ENCODE data around the gene KRT26. TPM values are rescaled to one million over a fixed set of nuclear protein-coding genes. Genes with fewer than 3 reads are reported as not detected.

Gene KRT26
- total RNA-seq, 2 donors from 2014 or later: not detected

GRCh38 chr17:40793832-40794231, 21.8 kb upstream of the KRT26 start:
- no peak for DNase-seq
- H3K9me3 ChIP-seq (ENCODE audit: control insufficient read depth, low read length): no peaks in the 10 kb centered on the region
- whole genome bisulfite sequencing, 2 experiments (ENCODE audit: insufficient coverage in 1 of 2, insufficient read length in 1 of 2): 89 to 93% methylated on average over 3 to 10 of the region's 10 CpGs
- TF ChIP-seq CTCF (conservative IDR thresholded peaks at IDR 0.05): no peak
- Mint-ChIP-seq H3K27me3 (ENCODE audit: insufficient read depth) (peaks cover 18% of the 10 kb centered on the region), H3K36me3 (ENCODE audit: low read depth) (no peaks in the 10 kb centered on the region), H3K27ac (no peak overlapping the region), H3K4me3 (no peak overlapping the region), H3K4me1 (peaks cover 4% of the 10 kb centered on the region), H3K9me3 (no peaks in the 10 kb centered on the region)
- H3K4me1 ChIP-seq (ENCODE audit: control insufficient read depth, insufficient read depth, low read length): no peaks in the 10 kb centered on the region
- H3K27me3 ChIP-seq (ENCODE audit: control insufficient read depth, insufficient read depth, low read length, poor library complexity, severe bottlenecking): no peaks in the 10 kb centered on the region
- H3K36me3 ChIP-seq (ENCODE audit: control insufficient read depth, insufficient read depth, low read length): no peaks in the 10 kb centered on the region
- no peak overlapping the region for H3K27ac ChIP-seq (ENCODE audit: low read depth, low read length)
- H3K9ac ChIP-seq (ENCODE audit: extremely low read depth, low read length, poor library complexity, severe bottlenecking): no peak overlapping the region
- no peak overlapping the region for H3K4me3 ChIP-seq (ENCODE audit: low read length)

GRCh38 chr17:40791787-40792436, 19.9 kb upstream of the KRT26 start:
- Histone ChIP-seq H3K27ac (ENCODE audit: low read depth, low read length) (no peak overlapping the region), H3K36me3 (ENCODE audit: control insufficient read depth, insufficient read depth, low read length) (no peaks in the 10 kb centered on the region), H3K27me3 (ENCODE audit: control insufficient read depth, insufficient read depth, low read length, poor library complexity, severe bottlenecking) (no peaks in the 10 kb centered on the region), H3K4me1 (ENCODE audit: control insufficient read depth, insufficient read depth, low read length) (no peaks in the 10 kb centered on the region), H3K9ac (ENCODE audit: extremely low read depth, low read length, poor library complexity, severe bottlenecking) (no peak overlapping the region), H3K9me3 (ENCODE audit: control insufficient read depth, low read length) (no peaks in the 10 kb centered on the region), H3K4me3 (ENCODE audit: low read length) (no peak overlapping the region)
- 49 to 50% methylated on average over 3 to 5 of the region's 6 CpGs for WGBS, 2 experiments (ENCODE audit: insufficient coverage in 1 of 2, insufficient read length in 1 of 2)
- peak; percentile 86 for TF ChIP-seq CTCF (conservative IDR thresholded peaks at IDR 0.05)
- Mint-ChIP-seq H3K4me3 (no peak overlapping the region), H3K9me3 (no peaks in the 10 kb centered on the region), H3K36me3 (ENCODE audit: low read depth) (no peaks in the 10 kb centered on the region), H3K4me1 (peaks cover 4% of the 10 kb centered on the region), H3K27me3 (ENCODE audit: insufficient read depth) (peaks cover 15% of the 10 kb centered on the region), H3K27ac (no peak overlapping the region)
- no peak for DNase-seq

GRCh38 chr17:40791111-40791510, 19.1 kb upstream of the KRT26 start:
- H3K27ac ChIP-seq (ENCODE audit: low read depth, low read length): no peak overlapping the region
- Mint-ChIP-seq H3K27ac (no peak overlapping the region), H3K4me3 (no peak overlapping the region), H3K9me3 (no peaks in the 10 kb centered on the region), H3K36me3 (ENCODE audit: low read depth) (no peaks in the 10 kb centered on the region), H3K27me3 (ENCODE audit: insufficient read depth) (peaks cover 11% of the 10 kb centered on the region), H3K4me1 (peaks cover 4% of the 10 kb centered on the region)
- H3K4me3 ChIP-seq (ENCODE audit: low read length): no peak overlapping the region
- TF ChIP-seq CTCF (conservative IDR thresholded peaks at IDR 0.05): no peak
- 75 to 97% methylated on average over 1 of the region's 1 CpG for WGBS, 2 experiments (ENCODE audit: insufficient coverage in 1 of 2, insufficient read length in 1 of 2)
- H3K36me3 ChIP-seq (ENCODE audit: control insufficient read depth, insufficient read depth, low read length): no peaks in the 10 kb centered on the region
- no peaks in the 10 kb centered on the region for H3K9me3 ChIP-seq (ENCODE audit: control insufficient read depth, low read length)
- no peak for DNase-seq
- H3K9ac ChIP-seq (ENCODE audit: extremely low read depth, low read length, poor library complexity, severe bottlenecking): no peak overlapping the region
- no peaks in the 10 kb centered on the region for H3K4me1 ChIP-seq (ENCODE audit: control insufficient read depth, insufficient read depth, low read length)
- H3K27me3 ChIP-seq (ENCODE audit: control insufficient read depth, insufficient read depth, low read length, poor library complexity, severe bottlenecking): no peaks in the 10 kb centered on the region

Measured in endodermal cell (in vitro differentiated cells).